OCI-LY1 (cell line): ENCODE data around the gene ENG.

ENCODE experiments used
- H2AFZ ChIP-seq: fragments of 200-600 bp; sonication (generic), shearing (Covaris generic); 2 replicates; pipeline ENCODE4 v1.6.0; 2014; ENCODE audit warnings: antibody characterized with exemption, mild to moderate bottlenecking, low read length
- H3F3A ChIP-seq: fragments of 200-600 bp; sonication (generic), shearing (Covaris generic); 2 replicates; pipeline ENCODE4 v1.6.0; 2014; ENCODE audit warnings: mild to moderate bottlenecking, antibody characterized with exemption, low read length, moderate library complexity; ENCODE audit not compliant: insufficient read depth
- H3K27ac ChIP-seq: fragments of 200-600 bp; sonication (generic); 2 replicates; pipeline ENCODE4 v1.5.1; 2014; ENCODE audit warnings: low read length, mixed run types, mild to moderate bottlenecking, low read depth; ENCODE audit not compliant: poor library complexity, severe bottlenecking
- H3K27me3 ChIP-seq: fragments of 200-600 bp; sonication (generic); 2 replicates; pipeline ENCODE4 v1.6.0; 2014; ENCODE audit warnings: antibody characterized with exemption, mild to moderate bottlenecking, low read length, moderate library complexity; ENCODE audit not compliant: insufficient read depth
- H3K36me3 ChIP-seq: fragments of 200-600 bp; sonication (generic); 2 replicates; pipeline ENCODE4 v1.6.1; 2014; ENCODE audit warnings: mild to moderate bottlenecking, antibody characterized with exemption, low read length, moderate library complexity, mixed read lengths; ENCODE audit not compliant: insufficient read depth
- H3K4me1 ChIP-seq: fragments of 200-600 bp; sonication (generic); 2 replicates; pipeline ENCODE4 v1.5.1; 2014; ENCODE audit warnings: mild to moderate bottlenecking, low read length, moderate library complexity; ENCODE audit not compliant: insufficient read depth, severe bottlenecking
- H3K4me2 ChIP-seq: fragments of 200-600 bp; sonication (generic), shearing (Covaris generic); 2 replicates; pipeline ENCODE4 v1.6.1; 2014; ENCODE audit warnings: low read length
- H3K4me3 ChIP-seq: fragments of 200-600 bp; sonication (generic); 2 replicates; pipeline ENCODE4 v1.5.1; 2014; ENCODE audit warnings: low read length, low read depth, mild to moderate bottlenecking, mixed read lengths; ENCODE audit not compliant: poor library complexity, severe bottlenecking
- H3K79me2 ChIP-seq: fragments of 200-600 bp; shearing (Covaris generic); 2 replicates; pipeline ENCODE4 v1.6.1; 2016; ENCODE audit warnings: mixed run types, low read length, mixed read lengths; ENCODE audit not compliant: insufficient read depth
- H3K9ac ChIP-seq: fragments of 200-600 bp; sonication (generic), shearing (Covaris generic); 2 replicates; pipeline ENCODE4 v1.6.1; 2014; ENCODE audit warnings: mild to moderate bottlenecking, low read length, mixed read lengths
- H3K9me2 ChIP-seq: fragments of 200-600 bp; sonication (generic), shearing (Covaris generic); 2 replicates; pipeline ENCODE4 v1.6.1; 2014; ENCODE audit warnings: low read depth, mild to moderate bottlenecking, low read length, mixed read lengths
- H3K9me3 ChIP-seq: fragments of 200-600 bp; shearing (Covaris generic); 2 replicates; pipeline ENCODE4 v1.6.1; 2014; ENCODE audit warnings: low read length, mixed read lengths
- H4K20me1 ChIP-seq: fragments of 200-600 bp; sonication (generic), shearing (Covaris generic); 2 replicates; pipeline ENCODE4 v1.6.0; 2016; ENCODE audit warnings: mild to moderate bottlenecking, low read length; ENCODE audit not compliant: insufficient read depth
- EZH2 ChIP-seq: fragments of 200-600 bp; sonication (generic), shearing (Covaris generic); IDR thresholded peaks from 2 replicates; pipeline ENCODE4 v1.8.0; 2017; ENCODE audit warnings: borderline replicate concordance, mixed run types, mild to moderate bottlenecking, antibody characterized with exemption, low read length, moderate library complexity, mixed read lengths
- TF ChIP-seq, protein P1 (sequence below): fragments of 200-600 bp; sonication (generic), shearing (Covaris generic); IDR thresholded peaks from 2 replicates; pipeline ENCODE4 v1.5.1; 2017; ENCODE audit warnings: mild to moderate bottlenecking, antibody characterized with exemption, low read length, moderate library complexity, mixed read lengths

The ENG gene

DNA sequence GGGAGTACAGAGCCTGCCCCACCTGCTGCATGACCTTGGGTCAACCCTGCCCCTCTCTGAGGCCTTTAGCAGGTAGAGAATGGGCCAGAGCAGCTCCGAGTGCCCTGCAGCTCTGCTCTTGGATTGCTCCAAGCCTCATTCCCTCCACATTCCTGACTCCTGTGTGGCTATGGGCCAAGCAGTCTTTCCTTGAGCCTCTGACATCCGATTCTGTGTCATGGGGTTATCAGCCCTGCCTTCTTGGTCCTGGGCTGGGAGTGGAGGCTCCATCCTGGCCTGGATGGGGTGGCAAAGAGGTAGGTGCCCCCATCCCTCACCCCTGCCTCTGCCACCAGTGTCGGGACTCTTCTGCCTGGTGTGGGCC lies 38.1 kb downstream of the ENG start:
- H3K4me1 ChIP-seq, result no peaks in the 10 kb centered on the region
- H3K36me3 ChIP-seq, result peaks cover 31% of the 10 kb centered on the region
- H3K4me2 ChIP-seq, result no peak overlapping the region
- no peak overlapping the region for H2AFZ ChIP-seq
- H3K9me3 ChIP-seq, result no peaks in the 10 kb centered on the region
- no peaks in the 10 kb centered on the region for H3K27me3 ChIP-seq
- TF ChIP-seq, protein P1, sequence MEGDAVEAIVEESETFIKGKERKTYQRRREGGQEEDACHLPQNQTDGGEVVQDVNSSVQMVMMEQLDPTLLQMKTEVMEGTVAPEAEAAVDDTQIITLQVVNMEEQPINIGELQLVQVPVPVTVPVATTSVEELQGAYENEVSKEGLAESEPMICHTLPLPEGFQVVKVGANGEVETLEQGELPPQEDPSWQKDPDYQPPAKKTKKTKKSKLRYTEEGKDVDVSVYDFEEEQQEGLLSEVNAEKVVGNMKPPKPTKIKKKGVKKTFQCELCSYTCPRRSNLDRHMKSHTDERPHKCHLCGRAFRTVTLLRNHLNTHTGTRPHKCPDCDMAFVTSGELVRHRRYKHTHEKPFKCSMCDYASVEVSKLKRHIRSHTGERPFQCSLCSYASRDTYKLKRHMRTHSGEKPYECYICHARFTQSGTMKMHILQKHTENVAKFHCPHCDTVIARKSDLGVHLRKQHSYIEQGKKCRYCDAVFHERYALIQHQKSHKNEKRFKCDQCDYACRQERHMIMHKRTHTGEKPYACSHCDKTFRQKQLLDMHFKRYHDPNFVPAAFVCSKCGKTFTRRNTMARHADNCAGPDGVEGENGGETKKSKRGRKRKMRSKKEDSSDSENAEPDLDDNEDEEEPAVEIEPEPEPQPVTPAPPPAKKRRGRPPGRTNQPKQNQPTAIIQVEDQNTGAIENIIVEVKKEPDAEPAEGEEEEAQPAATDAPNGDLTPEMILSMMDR, result no peak
- TF ChIP-seq EZH2, result no peak
- H3F3A ChIP-seq, result no peaks in the 10 kb centered on the region
- H3K27ac ChIP-seq, result no peak overlapping the region
- H3K4me3 ChIP-seq, result no peak overlapping the region
- no peak overlapping the region for H3K9ac ChIP-seq
- no peaks in the 10 kb centered on the region for H3K79me2 ChIP-seq
- H4K20me1 ChIP-seq, result no peaks in the 10 kb centered on the region
- H3K9me2 ChIP-seq, result no peaks in the 10 kb centered on the region

DNA sequence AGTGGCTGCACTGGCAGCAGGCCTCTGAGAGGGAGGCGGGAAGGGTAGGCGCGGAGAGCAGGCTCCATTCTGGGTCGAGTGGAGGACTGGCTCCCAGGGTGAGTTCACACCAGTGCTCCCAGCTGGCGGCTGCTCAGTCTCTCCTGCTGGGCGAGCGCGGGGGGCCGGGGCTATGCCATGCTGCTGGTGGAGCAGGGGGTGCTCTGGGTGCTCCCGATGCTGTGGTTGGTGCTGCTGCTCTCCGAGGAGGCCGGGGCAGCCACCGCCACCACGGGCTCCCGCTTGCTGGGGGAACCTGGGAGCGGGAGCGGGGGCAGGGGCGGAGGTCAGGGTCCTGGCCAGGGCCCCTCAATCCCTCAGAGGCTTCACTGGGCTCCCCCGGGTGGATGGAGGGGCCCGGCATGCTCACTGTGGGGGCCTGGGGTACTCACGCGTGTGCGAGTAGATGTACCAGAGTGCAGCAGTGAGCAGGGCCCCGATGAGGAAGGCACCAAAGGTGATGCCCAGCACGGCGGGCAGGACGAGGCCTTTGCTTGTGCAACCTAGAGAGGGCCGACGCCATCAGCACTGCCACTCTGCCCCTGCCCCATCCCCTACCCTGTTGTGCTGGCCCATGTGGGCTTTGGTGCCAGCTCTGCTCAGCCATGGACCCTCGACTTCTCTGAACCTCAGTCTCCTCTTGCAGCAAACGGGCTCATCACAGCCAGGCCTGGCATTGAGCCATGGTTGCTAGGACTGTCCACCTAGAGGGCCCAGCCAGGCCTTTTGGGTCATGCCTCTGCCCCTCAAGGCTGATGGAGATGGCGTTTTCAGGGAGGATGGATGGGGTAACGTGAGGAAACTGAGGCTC lies 38.7 kb downstream of the ENG start:
- Histone ChIP-seq H3K9me2 (no peaks in the 10 kb centered on the region), H2AFZ (no peak overlapping the region), H3K9ac (no peak overlapping the region), H3K79me2 (no peaks in the 10 kb centered on the region), H3F3A (no peaks in the 10 kb centered on the region), H3K4me3 (no peak overlapping the region), H3K36me3 (peaks cover 31% of the 10 kb centered on the region), H3K27ac (no peak overlapping the region), H3K9me3 (no peaks in the 10 kb centered on the region), H3K4me1 (no peaks in the 10 kb centered on the region), H3K4me2 (no peak overlapping the region), H3K27me3 (no peaks in the 10 kb centered on the region), H4K20me1 (no peaks in the 10 kb centered on the region)
- TF ChIP-seq, protein P1, result no peak
- TF ChIP-seq EZH2, result no peak

DNA sequence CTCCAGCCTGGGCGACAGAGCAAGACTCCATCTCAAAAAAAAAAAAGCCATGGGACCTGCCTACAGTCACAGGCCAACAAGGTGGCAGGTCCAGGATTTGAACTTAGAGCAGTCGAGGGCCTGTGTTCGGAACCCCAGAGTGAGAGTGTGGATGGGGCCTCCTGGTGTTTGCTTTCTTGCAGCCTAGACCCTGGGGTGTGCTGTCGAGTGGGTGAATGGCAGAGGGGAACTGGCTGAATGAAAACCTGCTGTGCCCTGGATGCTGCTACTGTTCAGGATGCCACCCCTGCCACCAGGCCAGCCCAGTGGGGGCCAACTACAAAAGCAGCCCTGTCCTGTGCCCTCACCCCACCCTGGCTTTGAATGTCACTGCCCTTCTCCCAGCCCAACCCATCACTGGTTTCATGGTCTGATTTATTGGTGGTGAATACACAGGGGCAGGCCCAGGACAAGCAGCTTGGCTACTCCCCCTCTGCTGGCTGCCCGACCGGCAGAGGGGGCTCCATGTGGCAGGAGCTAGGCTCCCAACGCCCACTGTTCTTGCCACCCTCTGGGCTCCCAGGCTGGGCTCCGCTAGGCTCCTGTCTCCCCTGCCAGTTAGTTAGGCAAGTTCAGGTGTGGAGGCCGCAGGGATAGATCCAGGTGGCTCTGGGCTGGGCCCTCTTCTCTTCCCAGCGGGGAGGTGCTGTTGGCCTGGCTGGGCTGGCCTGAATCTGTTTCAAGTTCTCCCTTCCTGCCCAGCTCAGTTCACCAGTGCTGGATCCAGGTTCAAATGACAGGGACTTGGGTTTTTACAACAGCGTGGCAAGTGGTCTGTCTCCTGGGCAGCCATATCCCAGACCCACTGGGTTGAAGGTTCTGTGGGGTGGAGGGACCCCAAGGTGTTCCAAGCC lies 39.6 kb downstream of the ENG start:
- peaks cover 39% of the 10 kb centered on the region for H3K36me3 ChIP-seq
- H3K9ac ChIP-seq, result no peak overlapping the region
- TF ChIP-seq, protein P1, result no peak
- no peak for TF ChIP-seq EZH2
- no peaks in the 10 kb centered on the region for H3K4me1 ChIP-seq
- no peaks in the 10 kb centered on the region for H3F3A ChIP-seq
- no peak overlapping the region for H3K4me2 ChIP-seq
- no peak overlapping the region for H2AFZ ChIP-seq
- H3K9me2 ChIP-seq, result no peaks in the 10 kb centered on the region
- no peaks in the 10 kb centered on the region for H3K79me2 ChIP-seq
- no peaks in the 10 kb centered on the region for H3K9me3 ChIP-seq
- H3K27ac ChIP-seq, result no peak overlapping the region
- H3K4me3 ChIP-seq, result no peak overlapping the region
- no peaks in the 10 kb centered on the region for H3K27me3 ChIP-seq
- no peaks in the 10 kb centered on the region for H4K20me1 ChIP-seq
